CD14-positive monocyte (primary cell): ENCODE measurements around the gene TPPP. TPM values are rescaled to one million over a fixed set of nuclear protein-coding genes. Genes with fewer than 3 reads are reported as not detected.

Experiments
- DNase-seq, 3 donors: peaks; one replicate each; pipeline ENCODE4 v3.0.0-alpha.2; 2011 to 2022
- H2AFZ ChIP-seq: 2 replicates; pipeline ENCODE4 v1.6.0; 2012; ENCODE audit warnings: mild to moderate bottlenecking, low read depth, low read length, inconsistent platforms; ENCODE audit not compliant: insufficient read depth, poor library complexity, severe bottlenecking
- H3K27ac ChIP-seq, 2 donors: 1 replicate in 1 of 2; 2 replicates in 1 of 2; pipeline ENCODE4 v1.5.1; 2012 to 2013; ENCODE audit warnings: low read length in 2 of 2, control low read depth in 1 of 2, inconsistent platforms in 1 of 2, low read depth in 1 of 2, mild to moderate bottlenecking in 1 of 2
- H3K27me3 ChIP-seq, 2 donors: one replicate each; pipeline versions ENCODE4 v1.6.0 to v1.6.1; 2011 to 2013; ENCODE audit warnings: low read length in 2 of 2; ENCODE audit not compliant: control insufficient read depth in 2 of 2, insufficient read depth in 2 of 2
- H3K36me3 ChIP-seq, 2 donors: replicated peaks in 1 of 2; 1 replicate in 1 of 2; 2 replicates in 1 of 2; pipeline versions ENCODE4 v1.5.1 to v1.6.1; 2012 to 2013; ENCODE audit warnings: low read length in 2 of 2, control low read depth in 1 of 2, inconsistent platforms in 1 of 2, mild to moderate bottlenecking in 1 of 2; ENCODE audit not compliant: insufficient read depth in 2 of 2, control insufficient read depth in 1 of 2
- H3K4me1 ChIP-seq, 2 donors: 1 replicate in 1 of 2; 2 replicates in 1 of 2; pipeline versions ENCODE4 v1.5.1 to v1.6.1; 2012 to 2013; ENCODE audit warnings: low read length in 2 of 2, control low read depth in 1 of 2, inconsistent platforms in 1 of 2, mild to moderate bottlenecking in 1 of 2, moderate library complexity in 1 of 2; ENCODE audit not compliant: insufficient read depth in 2 of 2, control insufficient read depth in 1 of 2
- H3K4me2 ChIP-seq: replicated peaks from 2 replicates; pipeline ENCODE3; 2012; ENCODE audit warnings: low read length, moderate library complexity, mild to moderate bottlenecking; ENCODE audit not compliant: poor library complexity, severe bottlenecking; ENCODE audit errors: extremely low read depth
- H3K4me3 ChIP-seq, 3 experiments: fragments of 200-600 bp in 1 of 3; sonication (generic) in 1 of 3; replicated peaks in 1 of 3; 1 replicate in 2 of 3; 2 replicates in 1 of 3; pipeline ENCODE4 v1.5.1; 2011 to 2013; ENCODE audit warnings: low read length in 3 of 3, mild to moderate bottlenecking in 3 of 3, control low read depth in 2 of 3, low read depth in 2 of 3, inconsistent platforms in 1 of 3, moderate library complexity in 1 of 3
- H3K79me2 ChIP-seq: 2 replicates; pipeline ENCODE4 v1.6.0; 2012; ENCODE audit warnings: mild to moderate bottlenecking, control low read depth, inconsistent platforms, low read length, moderate library complexity; ENCODE audit not compliant: insufficient read depth
- H3K9ac ChIP-seq: 2 replicates; pipeline ENCODE4 v1.6.0; 2017; ENCODE audit warnings: low read length, mild to moderate bottlenecking; ENCODE audit not compliant: insufficient read depth, poor library complexity, severe bottlenecking
- H3K9me3 ChIP-seq, 2 donors: replicated peaks in 1 of 2; 1 replicate in 1 of 2; 2 replicates in 1 of 2; pipeline versions ENCODE4 v1.5.1 to v1.6.1; 2012 to 2013; ENCODE audit warnings: low read length in 2 of 2, control low read depth in 1 of 2; ENCODE audit not compliant: control insufficient read depth in 1 of 2, insufficient read depth in 1 of 2
- H4K20me1 ChIP-seq: 2 replicates; pipeline ENCODE4 v1.6.0; 2012; ENCODE audit warnings: mild to moderate bottlenecking, low read length, control low read depth, moderate library complexity; ENCODE audit not compliant: insufficient read depth
- H3K27ac Mint-ChIP-seq, 7 donors: one replicate each; pipeline ENCODE4 v1.8.0; 2020; ENCODE audit warnings: mild to moderate bottlenecking in 7 of 7, mixed read lengths in 7 of 7, moderate library complexity in 6 of 7, inconsistent platforms in 2 of 7
- H3K27me3 Mint-ChIP-seq, 3 donors: one replicate each; pipeline ENCODE4 v1.8.0; 2021 to 2022; ENCODE audit warnings: low read depth in 3 of 3, mild to moderate bottlenecking in 3 of 3, mixed read lengths in 3 of 3, moderate library complexity in 3 of 3, inconsistent platforms in 1 of 3
- H3K36me3 Mint-ChIP-seq, 2 donors: one replicate each; pipeline ENCODE4 v1.8.0; 2020; ENCODE audit warnings: mixed read lengths in 2 of 2, inconsistent platforms in 1 of 2, mild to moderate bottlenecking in 1 of 2
- H3K4me1 Mint-ChIP-seq: one replicate; pipeline ENCODE4 v1.8.0; 2020; ENCODE audit warnings: mild to moderate bottlenecking, mixed read lengths
- H3K4me3 Mint-ChIP-seq, 2 donors: one replicate each; pipeline ENCODE4 v1.8.0; 2020; ENCODE audit warnings: mild to moderate bottlenecking in 2 of 2, mixed read lengths in 2 of 2, moderate library complexity in 1 of 2
- H3K9me3 Mint-ChIP-seq, 7 donors: one replicate each; pipeline ENCODE4 v1.8.0; 2020 to 2022; ENCODE audit warnings: mixed read lengths in 7 of 7, mild to moderate bottlenecking in 6 of 7, moderate library complexity in 6 of 7, inconsistent platforms in 2 of 7
- WGBS: methylation state at CpG from one replicate; pipeline ENCODE4 v1.1.5; 2013; ENCODE audit warnings: missing lambda C conversion rate; ENCODE audit not compliant: insufficient coverage; 5-methylcytosine and 5-hydroxymethylcytosine counted together
- intact Hi-C, 2 donors: fragments of 100-400 bp; cut with micrococcal nuclease; formaldehyde crosslinking; loops; one replicate each; pipeline versions ENCODE4 v1.15.0 to v1.15.1; 2023
- polyA plus RNA-seq, 3 donors: library from polyadenylated mRNA; depleted of rRNA in 1 of 3; unstranded in 2 of 3; stranded (reverse) in 1 of 3; fragments of 300-500 nt in 2 of 3; fragments of >200 nt in 1 of 3; fragmentation: Illumina TruSeq in 2 of 3; gene quantifications; 1 replicate in 2 of 3; 2 replicates in 1 of 3; pipeline ENCODE4 v1.2.3, GENCODE V29; 2012 to 2021
- TF ChIP-seq, protein P1 (sequence below): fragments of 200-600 bp; IDR thresholded peaks from one replicate; pipeline ENCODE4 v1.8.0; 2022; ENCODE audit warnings: antibody characterized with exemption, mild to moderate bottlenecking

The TPPP gene
- polyA plus RNA-seq, 3 donors, result 0.02 to 0.17 (median 0.06) TPM

DNA sequence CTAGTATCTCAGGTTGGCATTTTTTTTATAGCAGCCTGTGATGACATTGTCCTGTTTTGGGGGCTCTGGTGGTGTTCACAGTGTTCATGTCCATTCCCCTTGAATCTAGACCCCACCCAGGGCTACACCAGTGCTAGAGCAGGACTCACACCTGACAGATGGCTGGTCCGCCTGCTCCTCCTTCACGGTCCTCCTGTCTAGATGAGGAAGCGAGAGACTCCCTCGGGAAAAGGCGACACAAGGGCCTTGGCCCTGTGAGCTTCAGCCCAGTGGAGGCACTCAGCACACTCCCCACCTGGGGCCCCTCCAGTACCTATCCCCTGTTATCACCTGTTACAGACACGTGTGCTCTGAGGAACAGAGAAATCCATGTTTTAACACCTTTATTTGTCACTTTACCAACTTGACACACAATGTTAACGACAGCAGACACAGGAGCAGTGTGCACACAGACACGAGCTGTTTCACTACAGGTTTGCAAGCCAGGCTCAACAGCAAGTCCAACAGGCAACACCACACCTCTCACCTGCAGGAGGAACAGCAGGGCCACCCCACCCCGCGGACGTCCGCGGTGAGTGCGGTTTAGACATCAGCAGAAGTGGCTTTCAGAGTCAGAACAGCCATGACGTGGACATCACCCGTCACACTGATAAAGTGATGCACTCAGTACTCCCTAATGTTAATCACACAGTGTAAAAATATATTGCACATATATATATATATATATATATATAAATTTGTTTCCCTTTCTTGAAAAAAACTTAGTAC lies 33.5 kb downstream of the TPPP start:
- DNase-seq, result no peak
- H3K9me3 Mint-ChIP-seq, result peaks cover 3 to 31% (median 12%) of the 10 kb centered on the region in 7 donors
- intact Hi-C loops, result loop anchor here in 1 of 2 donors (10.0 kb wide), 1 partner anchor 245 kb away; no protein-coding TSS in a partner anchor
- TF ChIP-seq, protein P1, sequence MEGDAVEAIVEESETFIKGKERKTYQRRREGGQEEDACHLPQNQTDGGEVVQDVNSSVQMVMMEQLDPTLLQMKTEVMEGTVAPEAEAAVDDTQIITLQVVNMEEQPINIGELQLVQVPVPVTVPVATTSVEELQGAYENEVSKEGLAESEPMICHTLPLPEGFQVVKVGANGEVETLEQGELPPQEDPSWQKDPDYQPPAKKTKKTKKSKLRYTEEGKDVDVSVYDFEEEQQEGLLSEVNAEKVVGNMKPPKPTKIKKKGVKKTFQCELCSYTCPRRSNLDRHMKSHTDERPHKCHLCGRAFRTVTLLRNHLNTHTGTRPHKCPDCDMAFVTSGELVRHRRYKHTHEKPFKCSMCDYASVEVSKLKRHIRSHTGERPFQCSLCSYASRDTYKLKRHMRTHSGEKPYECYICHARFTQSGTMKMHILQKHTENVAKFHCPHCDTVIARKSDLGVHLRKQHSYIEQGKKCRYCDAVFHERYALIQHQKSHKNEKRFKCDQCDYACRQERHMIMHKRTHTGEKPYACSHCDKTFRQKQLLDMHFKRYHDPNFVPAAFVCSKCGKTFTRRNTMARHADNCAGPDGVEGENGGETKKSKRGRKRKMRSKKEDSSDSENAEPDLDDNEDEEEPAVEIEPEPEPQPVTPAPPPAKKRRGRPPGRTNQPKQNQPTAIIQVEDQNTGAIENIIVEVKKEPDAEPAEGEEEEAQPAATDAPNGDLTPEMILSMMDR, result no peak
- Histone ChIP-seq H3K27me3 (no peaks in the 10 kb centered on the region), H3K4me1 (no peaks in the 10 kb centered on the region), H3K9me3 (peaks cover 6 to 9% of the 10 kb centered on the region in 2 donors), H2AFZ (no peak overlapping the region), H3K4me3 (no peak overlapping the region), H3K27ac (no peak overlapping the region), H3K79me2 (no peaks in the 10 kb centered on the region), H3K36me3 (peaks cover 11 to 53% of the 10 kb centered on the region in 2 donors), H4K20me1 (no peaks in the 10 kb centered on the region), H3K4me2 (no peak overlapping the region), H3K9ac (no peak overlapping the region)
- 93% methylated on average over 6 of the region's 16 CpGs for WGBS
- peaks cover 50 to 73% of the 10 kb centered on the region in 2 donors for H3K36me3 Mint-ChIP-seq
- no peak overlapping the region for H3K27ac Mint-ChIP-seq
- H3K4me1 Mint-ChIP-seq, result no peaks in the 10 kb centered on the region
- peaks cover 0 to 1% (median 0%) of the 10 kb centered on the region in 3 donors for H3K27me3 Mint-ChIP-seq
- H3K4me3 Mint-ChIP-seq, result no peak overlapping the region

DNA sequence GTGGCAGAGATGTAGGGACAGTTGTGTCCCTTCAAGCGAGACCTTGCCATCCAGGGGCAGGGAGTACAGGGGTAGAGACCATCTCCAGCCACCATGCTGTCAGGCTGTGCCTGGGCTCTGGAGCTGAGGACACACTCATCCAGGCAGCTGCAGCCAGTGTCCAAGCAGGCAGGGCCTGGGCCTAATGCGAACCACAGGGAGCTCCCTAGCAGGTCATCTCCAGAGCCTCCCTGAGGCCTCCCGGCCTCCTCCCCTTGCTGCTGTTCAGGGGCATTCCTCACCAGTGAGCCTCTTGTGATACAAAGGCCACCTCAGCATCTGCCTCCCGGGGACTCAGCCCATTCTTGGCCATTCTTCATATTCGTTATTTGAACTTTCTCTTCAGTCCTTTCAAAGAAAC lies 35.0 kb downstream of the TPPP start:
- H3K27me3 Mint-ChIP-seq, result no peaks in the 10 kb centered on the region
- H3K27ac Mint-ChIP-seq, result no peak overlapping the region

More for the DNA sequence above, 35.0 kb downstream of the TPPP start:
- Mint-ChIP-seq H3K9me3 (peaks cover 3 to 30% (median 12%) of the 10 kb centered on the region in 7 donors), H3K36me3 (peaks cover 52 to 71% of the 10 kb centered on the region in 2 donors), H3K4me1 (no peaks in the 10 kb centered on the region), H3K4me3 (no peak overlapping the region)
- Histone ChIP-seq H3K4me1 (no peaks in the 10 kb centered on the region), H3K9ac (no peak overlapping the region), H3K79me2 (no peaks in the 10 kb centered on the region), H3K9me3 (peaks cover 6 to 9% of the 10 kb centered on the region in 2 donors), H2AFZ (no peak overlapping the region), H3K27ac (no peak overlapping the region), H3K4me3 (no peak overlapping the region), H4K20me1 (no peaks in the 10 kb centered on the region), H3K27me3 (no peaks in the 10 kb centered on the region), H3K4me2 (no peak overlapping the region), H3K36me3 (peaks cover 11 to 54% of the 10 kb centered on the region in 2 donors)
- intact Hi-C loops, result no loop called here
- TF ChIP-seq, protein P1, result no peak
- WGBS, result 93% methylated on average over 4 of the region's 5 CpGs
- no peak for DNase-seq
